GM19239 (cell line): ENCODE data around the gene PM20D2.
"Not testable (repeated sequence)": the region's sequence is repeated elsewhere in the genome, so short reads cannot be mapped to it uniquely, and the experiment has no call there.

ENCODE experiments used
- DNase-seq: peaks from one replicate; pipeline ENCODE4 v3.0.0; 2011; ENCODE audit warnings: low spot score; ENCODE audit not compliant: insufficient read length
- FAIRE-seq: peaks from 2 replicates; lab custom pipeline; 2011; peaks lifted over from hg19 to GRCh38; lab: Jason Lieb, UNC

The PM20D2 gene, protein sequence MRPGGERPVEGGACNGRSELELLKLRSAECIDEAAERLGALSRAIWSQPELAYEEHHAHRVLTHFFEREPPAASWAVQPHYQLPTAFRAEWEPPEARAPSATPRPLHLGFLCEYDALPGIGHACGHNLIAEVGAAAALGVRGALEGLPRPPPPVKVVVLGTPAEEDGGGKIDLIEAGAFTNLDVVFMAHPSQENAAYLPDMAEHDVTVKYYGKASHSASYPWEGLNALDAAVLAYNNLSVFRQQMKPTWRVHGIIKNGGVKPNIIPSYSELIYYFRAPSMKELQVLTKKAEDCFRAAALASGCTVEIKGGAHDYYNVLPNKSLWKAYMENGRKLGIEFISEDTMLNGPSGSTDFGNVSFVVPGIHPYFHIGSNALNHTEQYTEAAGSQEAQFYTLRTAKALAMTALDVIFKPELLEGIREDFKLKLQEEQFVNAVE

DNA sequence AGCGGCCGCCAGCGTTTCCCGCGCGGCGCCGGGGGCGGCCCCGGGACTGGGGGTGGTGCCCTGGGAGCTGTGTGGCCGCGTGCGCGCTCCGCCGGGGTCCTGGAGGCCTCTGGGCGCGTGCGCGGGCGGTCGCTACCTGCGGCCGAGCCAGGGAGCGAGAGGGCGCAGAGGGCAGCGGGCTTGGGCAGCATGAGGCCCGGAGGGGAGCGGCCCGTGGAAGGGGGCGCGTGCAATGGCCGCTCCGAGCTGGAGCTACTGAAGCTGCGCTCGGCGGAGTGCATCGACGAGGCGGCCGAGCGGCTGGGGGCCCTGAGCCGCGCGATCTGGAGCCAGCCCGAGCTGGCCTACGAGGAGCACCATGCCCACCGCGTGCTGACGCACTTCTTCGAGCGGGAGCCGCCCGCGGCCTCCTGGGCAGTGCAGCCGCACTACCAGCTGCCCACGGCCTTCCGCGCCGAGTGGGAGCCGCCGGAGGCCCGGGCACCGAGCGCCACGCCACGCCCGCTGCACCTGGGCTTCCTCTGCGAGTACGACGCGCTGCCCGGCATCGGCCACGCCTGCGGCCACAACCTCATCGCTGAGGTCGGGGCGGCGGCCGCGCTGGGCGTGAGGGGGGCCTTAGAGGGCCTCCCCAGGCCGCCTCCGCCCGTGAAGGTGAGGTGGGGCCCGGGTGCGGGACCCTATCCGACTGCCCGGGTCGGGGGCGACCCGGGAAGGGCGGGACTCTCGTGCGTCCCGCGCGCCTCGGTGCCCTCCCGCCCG lies at the start of gene PM20D2:
Gene PM20D2 (plus strand): TSS at position 100 of the 762 bp plus-strand sequence. CDS start 90 bp downstream, at position 190.
- FAIRE-seq, result peak; percentile 31
- DNase-seq, result peak; percentile 65

DNA sequence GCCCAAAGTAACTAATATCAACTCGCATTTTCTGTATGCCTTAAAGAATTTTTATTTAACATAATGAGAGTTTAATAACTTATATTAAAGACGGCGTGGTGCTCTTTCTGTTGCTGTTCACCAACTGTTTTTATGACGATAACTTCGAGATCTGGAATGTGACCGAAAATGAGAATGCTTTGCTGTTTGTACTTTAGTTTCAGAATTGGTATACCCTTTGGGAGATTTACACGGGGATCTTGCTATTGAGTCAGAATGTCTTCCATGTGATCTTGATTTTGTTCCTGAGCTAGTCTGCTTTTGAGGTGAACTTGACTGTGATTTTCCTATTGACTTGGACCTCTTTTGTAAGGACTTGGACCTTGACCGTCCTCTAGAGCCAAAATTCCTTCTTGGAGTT lies 47.4 kb upstream of the PM20D2 start:
- DNase-seq (no peak), FAIRE-seq (no peak)

DNA sequence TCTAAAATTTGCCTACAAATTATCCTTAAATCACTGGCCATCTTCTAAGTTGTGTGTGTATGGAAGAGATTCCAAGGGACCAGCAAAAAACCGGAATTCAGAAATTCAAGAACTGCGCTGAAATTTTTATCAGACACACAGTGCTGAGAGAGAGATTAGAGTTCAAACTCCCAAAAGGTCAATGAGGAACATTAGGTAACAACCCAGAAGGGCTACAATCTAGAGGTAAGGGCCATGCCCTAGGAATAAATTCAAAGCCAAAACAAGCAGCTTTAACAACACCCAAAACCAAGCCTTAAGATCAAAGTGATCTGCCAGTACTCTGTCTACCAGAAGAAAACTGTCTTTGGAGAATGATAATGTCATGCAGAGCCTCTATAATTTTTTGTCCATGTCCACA lies 45.7 kb upstream of the PM20D2 start:
- DNase-seq (no peak), FAIRE-seq (no peak)

DNA sequence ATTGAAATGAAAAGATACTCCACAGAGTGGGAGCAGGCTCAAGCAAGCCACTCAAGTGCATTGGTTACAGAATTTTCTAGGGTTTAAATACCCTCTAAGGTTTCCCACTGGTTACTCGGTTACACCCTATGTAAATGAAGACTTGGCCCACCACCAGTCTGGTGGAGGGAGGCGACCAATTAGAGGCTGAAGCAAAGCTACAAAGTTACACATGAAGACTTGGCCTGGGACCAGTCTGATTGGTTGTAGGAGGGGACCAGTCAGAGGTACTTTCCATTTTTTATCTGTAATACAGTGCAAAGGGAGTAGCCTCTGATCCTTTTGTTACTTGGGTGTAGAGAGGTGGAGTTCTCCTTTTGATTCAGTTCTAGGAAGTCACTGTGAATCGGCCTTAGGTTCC lies 35.6 kb upstream of the PM20D2 start:
- FAIRE-seq, result no peak
- no peak for DNase-seq

DNA sequence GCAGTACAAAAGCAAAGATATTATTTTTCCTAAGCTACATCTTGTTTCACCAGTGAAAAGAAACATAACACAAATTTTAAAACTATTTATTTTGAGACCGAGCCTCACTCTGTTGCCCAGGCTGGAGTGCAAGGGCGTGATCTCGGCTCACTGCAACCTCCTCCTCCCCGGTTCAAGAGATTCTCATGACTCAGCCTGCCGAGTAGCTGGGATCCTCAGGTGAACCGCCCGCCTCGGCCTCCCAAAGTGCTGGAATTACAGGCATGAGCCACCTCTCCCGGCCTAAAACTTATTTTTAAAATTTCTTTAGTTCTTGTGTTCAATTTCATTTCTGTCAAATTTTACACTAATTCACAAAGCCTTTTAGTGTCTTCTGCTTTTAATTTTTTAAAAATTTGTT lies 33.9 kb upstream of the PM20D2 start:
- FAIRE-seq (no peak), DNase-seq (no peak)

DNA sequence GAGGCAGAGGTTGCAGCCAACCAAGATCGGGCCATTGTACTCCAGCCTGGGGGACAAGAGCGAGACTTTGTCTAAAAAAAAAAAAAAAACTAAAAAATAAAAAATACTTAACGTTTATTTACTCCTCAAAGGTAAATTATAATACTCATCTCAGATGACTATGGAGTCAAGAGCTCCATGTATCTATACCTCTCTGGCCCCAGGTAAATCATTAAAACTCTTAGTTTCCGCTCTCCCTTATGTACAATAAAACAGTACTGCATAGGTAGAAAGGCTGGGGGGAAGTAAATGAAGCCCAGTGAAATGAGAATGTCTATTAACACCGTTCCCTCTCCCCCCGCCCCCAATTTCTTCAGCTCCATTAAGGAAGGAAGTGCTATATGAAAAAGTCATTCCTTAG lies 29.2 kb upstream of the PM20D2 start:
- DNase-seq (no peak), FAIRE-seq (no peak)

DNA sequence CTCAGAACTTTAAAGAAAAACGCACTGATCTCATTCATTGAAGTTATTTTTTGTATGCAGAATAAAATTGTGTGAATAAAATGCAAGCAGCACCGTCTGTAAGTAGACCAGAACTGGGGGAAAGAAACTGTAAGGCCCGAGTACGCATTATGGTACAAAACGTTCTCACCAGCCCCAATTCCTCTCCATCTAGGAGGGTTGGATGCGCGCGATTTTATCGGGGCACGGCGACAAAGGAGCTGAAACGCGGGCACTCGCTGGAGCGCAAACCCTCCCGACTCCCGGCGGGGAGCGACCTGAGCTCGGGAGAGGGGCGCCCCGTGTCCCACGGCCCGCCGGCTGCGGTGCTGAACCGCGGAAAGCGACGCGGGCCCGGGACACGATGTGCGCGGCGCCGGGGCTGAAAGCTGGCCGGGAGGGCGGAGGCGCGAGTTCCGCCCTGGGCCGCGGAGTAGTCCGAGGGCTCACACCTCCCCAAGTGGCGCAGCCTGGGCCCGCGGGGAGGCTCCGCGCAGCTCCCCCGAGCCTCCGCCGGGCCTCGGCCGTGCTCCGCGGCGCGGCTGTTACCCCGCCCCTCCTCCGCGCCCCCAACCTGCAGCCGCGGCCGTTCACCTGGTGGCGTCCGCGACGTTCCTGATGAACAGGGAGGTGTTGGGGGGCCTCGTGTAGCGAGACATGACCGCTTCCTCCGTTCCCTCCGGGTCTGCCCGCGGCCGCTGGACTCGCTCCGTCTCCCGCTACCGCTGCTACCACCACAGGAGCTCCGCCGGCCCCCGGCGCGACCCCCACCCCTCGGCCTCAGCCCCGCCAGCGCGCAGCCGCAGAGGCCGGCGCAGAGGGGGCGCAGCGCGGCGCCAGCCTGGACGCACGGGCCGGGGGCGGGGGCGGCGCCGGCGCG lies 28.4 kb upstream of the PM20D2 start, which contains the start of gene SRSF12:
Gene SRSF12 (minus strand): TSS at position 861 of the 898 bp plus-strand sequence. CDS start 184 bp downstream, at position 677.
- FAIRE-seq (peak; percentile 26), DNase-seq (peak; percentile 93)

DNA sequence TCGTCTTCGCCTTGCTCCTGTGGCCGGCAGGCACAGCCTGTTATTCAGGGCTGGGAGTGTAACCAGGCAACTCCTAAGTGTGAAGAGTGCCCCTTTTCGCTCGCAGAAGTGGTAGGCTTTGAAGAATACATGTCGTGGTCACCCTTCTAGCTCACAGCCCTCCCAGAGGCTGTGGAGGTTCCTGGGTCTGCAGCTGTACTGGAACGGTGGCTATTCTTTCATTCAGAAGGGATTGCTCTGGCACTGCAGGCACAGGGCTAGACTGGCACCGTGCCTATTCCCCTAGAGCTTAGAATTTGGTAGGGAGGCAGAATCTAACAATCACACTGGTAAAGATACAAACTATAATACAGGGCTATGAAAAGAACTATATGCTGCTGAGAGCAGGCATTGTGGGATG lies 26.9 kb upstream of the PM20D2 start:
- DNase-seq (no peak), FAIRE-seq (no peak)

DNA sequence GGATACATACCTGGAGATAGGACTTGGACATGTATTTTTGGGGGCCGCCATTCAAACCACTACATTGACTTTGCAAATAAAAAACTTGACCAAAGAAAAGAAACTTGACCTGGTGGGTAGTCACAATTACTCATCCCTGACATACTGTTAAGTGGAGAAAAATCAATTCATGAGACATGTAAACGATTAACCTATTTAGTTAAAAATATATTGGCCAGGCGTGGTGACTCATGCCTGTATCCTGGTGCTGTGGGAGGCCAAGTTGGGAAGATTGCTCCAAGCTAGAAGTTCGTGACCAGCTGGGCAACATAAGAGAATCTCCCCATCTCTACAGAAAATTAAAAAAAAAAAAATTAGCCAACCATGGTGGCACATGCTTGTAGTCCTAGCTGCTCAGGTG lies 25.5 kb upstream of the PM20D2 start:
- no peak for FAIRE-seq
- no peak for DNase-seq

DNA sequence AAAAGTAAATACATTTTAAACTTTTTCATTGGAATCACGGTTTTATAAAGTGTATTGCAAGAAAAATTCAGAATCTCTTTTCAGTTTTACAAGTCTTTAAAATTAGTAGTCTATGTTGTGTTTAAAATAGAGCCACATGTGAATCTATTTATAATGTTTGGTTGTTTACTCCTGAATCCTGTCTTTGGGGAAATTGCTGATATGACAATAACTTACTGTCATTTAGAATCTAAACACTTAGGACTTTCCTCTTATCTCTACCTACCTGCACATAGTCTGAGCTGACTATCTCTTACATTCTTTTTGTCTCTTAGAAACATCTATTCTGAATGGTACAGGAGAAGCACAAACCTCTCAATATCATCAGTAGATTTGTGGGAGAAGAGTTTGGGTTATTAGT lies 23.9 kb upstream of the PM20D2 start:
- DNase-seq (no peak), FAIRE-seq (peak; percentile 14)

DNA sequence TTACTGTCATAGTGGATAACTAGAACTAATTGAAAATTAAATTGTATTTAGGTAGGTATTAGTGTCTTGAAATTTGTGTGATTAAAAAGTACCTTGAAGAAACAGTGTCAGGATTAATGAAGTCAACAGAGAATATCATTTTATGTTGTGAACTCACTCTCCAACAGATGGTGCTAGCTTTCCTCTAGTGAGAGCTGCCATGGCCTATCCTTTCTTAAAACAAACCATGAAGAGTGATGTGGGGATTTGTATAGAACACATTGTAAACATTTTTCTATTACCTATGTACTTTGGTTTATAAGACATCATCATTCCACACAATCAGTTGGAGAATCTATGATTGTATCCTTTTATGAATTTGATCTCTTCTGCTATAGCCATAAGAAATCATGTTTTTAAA lies 23.2 kb upstream of the PM20D2 start:
- DNase-seq (no peak), FAIRE-seq (peak; percentile 76)

DNA sequence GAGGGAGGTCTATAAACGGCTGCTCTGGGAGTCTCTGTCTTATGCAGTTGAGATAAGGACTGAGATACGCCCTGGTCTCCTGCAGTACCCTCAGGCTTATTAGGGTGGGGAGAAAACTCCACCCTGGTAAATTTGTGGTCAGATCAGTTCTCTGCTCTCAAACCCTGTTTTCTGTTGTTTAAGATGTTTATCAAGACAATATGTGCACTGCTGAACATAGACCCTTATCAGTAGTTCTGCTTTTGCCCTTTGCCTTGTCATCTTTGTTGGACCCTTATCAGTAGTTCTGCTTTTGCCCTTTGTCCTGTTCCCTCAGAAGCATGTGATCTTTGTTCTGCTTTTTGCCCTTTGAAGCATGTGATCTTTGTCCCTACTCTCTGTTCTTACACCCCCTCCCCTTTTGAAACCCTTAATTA lies 17.6 kb upstream of the PM20D2 start:
- not testable (repeated sequence) for FAIRE-seq, DNase-seq

DNA sequence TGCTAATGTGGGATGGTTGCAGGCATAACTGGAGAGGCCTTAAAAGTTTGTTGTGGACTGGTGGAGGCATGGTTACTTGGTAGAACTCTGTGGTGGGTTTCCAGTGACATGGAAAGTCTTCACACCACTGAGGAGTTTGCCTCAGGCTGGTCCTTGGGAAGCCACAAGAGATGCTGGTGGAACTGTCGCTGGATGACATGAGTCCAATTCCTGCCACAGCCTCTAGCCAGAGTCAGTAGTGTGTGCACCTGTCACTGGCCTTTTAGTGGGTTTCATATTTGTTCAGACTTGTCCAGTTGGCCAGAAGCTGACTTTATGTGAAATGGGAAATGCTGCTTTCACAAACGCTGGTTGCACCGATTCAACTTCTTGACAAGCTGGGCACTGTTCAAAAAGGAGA lies 14.3 kb upstream of the PM20D2 start:
- no peak for DNase-seq
- no peak for FAIRE-seq

DNA sequence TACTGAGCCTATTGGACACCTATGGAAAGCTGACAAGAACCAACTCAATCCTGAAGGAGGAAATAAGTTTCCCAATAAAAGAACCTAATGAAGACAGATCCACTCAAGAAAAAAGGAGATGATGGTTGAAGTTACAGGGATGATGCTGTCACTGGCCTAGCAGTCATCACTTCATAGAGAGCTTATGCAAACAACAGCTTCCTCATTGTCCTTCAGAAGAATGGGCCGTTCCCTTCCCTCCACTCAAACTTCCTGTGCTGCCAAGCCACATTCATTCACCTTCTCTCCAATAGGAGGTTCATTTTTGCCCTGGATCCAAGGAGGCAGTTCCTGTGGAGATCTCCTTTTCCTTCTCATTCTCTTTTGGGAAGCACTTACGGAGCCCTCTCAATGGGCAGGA lies 13.8 kb upstream of the PM20D2 start:
- DNase-seq, result no peak
- FAIRE-seq, result no peak

DNA sequence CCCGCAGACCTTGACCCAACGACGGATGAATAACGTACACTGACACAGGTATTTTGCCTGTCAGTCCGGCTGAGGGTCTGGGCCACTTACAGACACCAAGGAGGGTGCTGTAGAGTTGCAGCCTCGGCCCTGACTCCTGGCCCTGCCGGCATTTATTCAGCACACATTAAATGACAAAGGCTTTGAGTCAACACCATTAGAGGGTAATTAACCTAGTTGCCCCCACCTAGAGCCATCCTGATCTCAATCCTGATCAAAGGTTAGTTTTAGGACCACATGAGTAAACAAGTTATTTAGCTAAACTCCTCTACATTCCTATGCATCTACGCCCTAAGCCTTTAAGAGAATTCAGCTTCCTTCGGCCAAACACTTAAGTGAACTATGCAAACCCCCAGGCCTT lies 11.9 kb upstream of the PM20D2 start:
- FAIRE-seq, result no peak
- no peak for DNase-seq

DNA sequence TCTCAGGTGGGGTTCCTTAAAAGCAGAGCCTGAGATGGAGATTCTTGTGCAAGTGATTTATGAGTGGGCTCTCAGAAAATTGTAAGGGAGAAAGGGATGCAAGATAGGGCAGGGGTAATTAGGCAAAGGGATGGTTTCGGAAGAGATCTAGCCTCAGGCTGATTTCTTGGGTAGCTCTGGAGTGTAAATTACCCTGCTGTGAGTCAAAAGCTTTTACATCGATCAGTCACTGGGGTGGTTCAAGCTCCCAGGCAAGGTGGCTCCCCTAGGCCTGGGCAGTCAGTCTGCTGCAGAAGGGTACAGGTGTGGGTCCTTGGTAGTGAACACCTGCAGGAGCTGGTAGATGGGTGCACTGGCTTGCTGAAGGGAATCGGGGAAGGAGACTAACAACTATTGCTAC lies 11.1 kb upstream of the PM20D2 start:
- DNase-seq (no peak), FAIRE-seq (no peak)

DNA sequence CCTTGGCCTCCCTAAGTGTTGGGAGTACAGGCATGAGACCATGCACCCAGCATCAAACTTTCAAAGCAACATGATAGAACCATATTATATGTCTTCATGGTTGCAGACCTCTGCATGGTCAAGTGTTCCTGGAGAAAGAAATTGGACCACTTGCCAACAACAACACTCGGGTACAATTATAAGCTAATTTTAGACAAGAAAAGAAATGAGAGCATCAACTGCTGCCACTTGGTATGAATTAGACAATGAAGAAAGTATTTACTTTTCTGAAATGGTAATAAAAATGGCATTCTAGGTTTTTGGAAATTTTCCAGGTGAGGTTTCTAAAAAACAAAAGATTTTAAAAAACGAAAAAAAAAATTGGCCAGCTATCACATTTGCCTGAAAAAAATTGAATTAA lies 7.7 kb upstream of the PM20D2 start:
- no peak for DNase-seq
- no peak for FAIRE-seq

DNA sequence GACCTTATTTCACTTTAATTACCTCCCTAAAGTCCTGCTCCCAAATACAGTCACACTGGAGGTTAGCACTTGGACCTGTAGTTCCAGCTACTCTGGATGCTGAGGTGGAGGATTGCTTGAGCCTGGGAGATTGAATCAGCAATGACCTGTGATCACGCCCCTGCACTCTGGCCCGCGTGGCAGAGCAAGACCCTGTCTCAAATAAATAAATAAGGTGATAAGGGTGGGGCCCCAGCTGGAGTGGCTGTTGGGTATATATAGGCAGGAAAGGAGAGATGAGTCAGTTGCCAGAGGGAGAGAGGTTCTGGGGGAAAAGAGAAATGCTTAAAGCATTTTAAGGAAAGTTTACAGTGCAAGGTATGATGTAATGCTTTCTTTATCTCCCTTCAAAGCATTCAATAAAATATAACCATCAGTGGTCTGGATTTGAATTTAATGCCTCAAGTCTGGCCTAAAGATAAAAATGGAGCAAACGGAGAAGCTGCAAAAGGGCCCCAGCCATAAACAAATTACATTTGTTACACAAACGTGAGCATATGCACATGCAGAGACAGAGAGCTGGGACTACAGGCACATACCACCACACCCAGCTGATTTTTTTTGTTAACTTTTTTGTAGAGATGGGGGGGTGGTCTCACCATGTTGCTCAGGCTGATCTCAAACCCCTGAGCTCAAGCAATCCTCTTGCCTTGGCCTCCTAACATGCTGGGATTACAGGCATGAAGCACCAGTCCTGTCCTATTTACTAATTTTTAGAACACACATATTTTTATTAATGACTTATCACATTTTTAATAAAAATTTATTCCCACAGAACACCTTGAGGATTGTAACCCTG lies 6.1 kb upstream of the PM20D2 start:
- no peak for FAIRE-seq
- DNase-seq, result no peak

DNA sequence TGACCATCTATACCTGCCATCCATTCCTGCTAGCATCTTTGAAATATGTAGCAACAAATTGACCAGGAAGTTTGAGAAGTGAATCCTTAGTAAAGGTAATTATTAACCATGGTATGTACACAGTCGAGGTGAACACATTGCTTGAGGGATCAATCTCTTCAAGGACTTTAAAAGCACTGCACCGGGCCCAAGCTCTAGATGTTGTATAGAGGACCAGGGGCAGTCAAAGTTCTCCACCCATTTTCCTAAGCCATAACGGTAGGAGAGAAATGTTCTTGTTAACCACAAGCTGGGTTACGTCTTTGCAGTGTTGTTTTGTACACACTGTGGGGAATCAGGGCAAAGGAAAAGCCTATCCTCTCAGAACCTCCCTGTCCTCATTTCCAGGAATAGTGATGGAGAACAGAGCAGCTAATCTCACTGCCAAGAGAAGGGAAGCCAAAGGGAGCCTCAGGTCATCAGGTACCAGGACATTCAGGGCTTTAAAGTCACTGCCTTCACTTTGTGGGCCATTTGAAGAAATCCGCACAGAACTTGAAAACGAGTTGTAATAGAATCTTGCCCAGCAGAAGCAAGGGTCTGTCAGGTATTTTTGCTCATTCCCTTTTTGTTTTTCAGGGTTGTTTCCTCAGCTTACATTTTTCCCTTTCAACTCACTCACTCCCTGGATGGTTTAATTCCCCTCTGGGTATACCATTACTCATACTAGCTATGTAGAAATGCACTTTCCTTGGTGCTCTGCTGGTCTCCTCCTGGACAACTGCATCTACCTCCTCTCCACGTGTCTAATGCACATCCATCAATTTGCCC lies 5.3 kb upstream of the PM20D2 start:
- FAIRE-seq, result peak; percentile 28

More for the DNA sequence above, 5.3 kb upstream of the PM20D2 start:
- no peak for DNase-seq
